Right lobe of liver (tissue), 6 donors: Measurements from ENCODE around the gene PLEKHG4B. TPM values are rescaled to one million over a fixed set of nuclear protein-coding genes. Genes with fewer than 3 reads are reported as not detected.
"Not testable (repeated sequence)": the region's sequence is repeated elsewhere in the genome, so short reads cannot be mapped to it uniquely, and the experiment has no call there.

Experiments
- ATAC-seq, 4 donors: fragments of 200-7000 bp; cut with Tn5 transposase; one replicate each; pipeline ENCODE4 v1.9.1; 2020; ENCODE audit warnings: mild to moderate bottlenecking in 4 of 4, moderate library complexity in 4 of 4
- DNase-seq, 3 donors: peaks; one replicate each; pipeline ENCODE4 v3.0.0-alpha.2; 2020
- H3K27ac ChIP-seq, 3 donors: fragments of 200-600 bp; one replicate each; pipeline ENCODE4 v1.8.0; 2022
- H3K27me3 ChIP-seq, 2 donors: fragments of 200-600 bp; one replicate each; pipeline ENCODE4 v1.8.0; 2022
- H3K36me3 ChIP-seq, 4 donors: fragments of 200-600 bp; sonication (generic) in 1 of 4; one replicate each; pipeline versions ENCODE4 v1.5.1 to v1.8.0; 2017 to 2022; ENCODE audit warnings: control low read depth in 1 of 4
- H3K4me1 ChIP-seq, 4 donors: fragments of 200-600 bp; sonication (generic) in 1 of 4; one replicate each; pipeline versions ENCODE4 v1.5.1 to v1.8.0; 2017 to 2022; ENCODE audit warnings: control low read depth in 1 of 4
- H3K4me3 ChIP-seq, 3 donors: fragments of 200-600 bp; one replicate each; pipeline ENCODE4 v1.8.0; 2022
- H3K9me3 ChIP-seq, 4 donors: fragments of 200-600 bp; sonication (generic) in 1 of 4; one replicate each; pipeline versions ENCODE4 v1.5.1 to v1.8.0; 2017 to 2022; ENCODE audit warnings: control low read depth in 1 of 4
- POLR2A ChIP-seq: fragments of 450-650 bp; IDR thresholded peaks from one replicate; pipeline ENCODE4 v1.6.1; 2017; ENCODE audit warnings: antibody characterized with exemption, mild to moderate bottlenecking
- WGBS: methylation state at CpG from one replicate; pipeline ENCODE4 v1.1.6; 2018; ENCODE audit warnings: low coverage, low lambda C conversion rate; ENCODE audit not compliant: insufficient coverage; ENCODE audit errors: missing lambda C conversion rate; 5-methylcytosine and 5-hydroxymethylcytosine counted together
- intact Hi-C, 2 donors: fragments of 100-400 bp; cut with DNase I; formaldehyde crosslinking; loops; one replicate each; pipeline versions ENCODE4 v1.11.2 to v1.14.1; 2022
- total RNA-seq, 6 experiments: library from RNA; depleted of rRNA in 2 of 6; stranded (reverse); fragments of >200 nt in 2 of 6; fragmentation: NEBNext Ultra II Directional in 3 of 6; extraction: Animal tissue kit (Norgen Biotek cat#: 25700) in 3 of 6; gene quantifications; one replicate each; pipeline versions ENCODE4 v1.1.0 to v1.2.4, GENCODE V29; 2016 to 2023
- TF ChIP-seq, protein P1 (sequence below), 4 donors: fragments of 200-600 bp in 3 of 4; fragments of 450-650 bp in 1 of 4; IDR thresholded peaks; one replicate each; pipeline versions ENCODE4 v1.5.1 to v1.8.0; 2016 to 2022; ENCODE audit warnings: antibody characterized with exemption in 4 of 4, mild to moderate bottlenecking in 2 of 4
- donor health status: DM: no; HTN: yes; CAD: no.
- donor health status: DM: no; HTN: no; CAD: no.
- donor health status: DM: no; HTN: no; CAD: no.
- donor health status: DM: no; HTN: yes; CAD: no.
- donor health status: DM: no; HTN: yes; CAD: no.

The PLEKHG4B gene
- total RNA-seq, 6 experiments from 2014 or later, result 0.13 to 0.18 TPM; not detected in 4

DNA sequence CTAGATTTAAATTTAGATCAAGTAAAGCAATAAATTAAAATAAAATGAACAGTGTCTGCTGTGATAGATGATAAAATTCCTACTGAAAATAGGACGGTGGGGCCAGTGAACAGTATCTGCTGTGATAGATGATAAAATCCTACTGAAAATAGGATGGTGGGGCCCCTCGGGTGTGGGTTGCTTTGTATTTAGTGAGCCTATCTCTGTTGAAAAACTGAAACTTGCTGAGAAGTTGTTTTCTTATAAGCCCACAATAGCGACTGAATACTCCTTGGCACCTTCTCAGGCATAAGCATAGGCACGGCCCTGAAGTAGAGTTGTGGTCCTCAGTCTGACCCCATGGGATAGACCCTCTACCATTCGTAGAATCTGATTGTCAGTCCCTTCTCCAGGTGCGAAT, 131.8 kb downstream of the PLEKHG4B start:
- Histone ChIP-seq H3K9me3 (no peaks in the 10 kb centered on the region), H3K4me3 (no peak overlapping the region), H3K27me3 (no peaks in the 10 kb centered on the region), H3K27ac (no peak overlapping the region), H3K36me3 (peaks cover 0 to 52% (median 16%) of the 10 kb centered on the region in 4 donors), H3K4me1 (peaks cover 0 to 32% (median 7%) of the 10 kb centered on the region in 4 donors)
- TF ChIP-seq, protein P1, sequence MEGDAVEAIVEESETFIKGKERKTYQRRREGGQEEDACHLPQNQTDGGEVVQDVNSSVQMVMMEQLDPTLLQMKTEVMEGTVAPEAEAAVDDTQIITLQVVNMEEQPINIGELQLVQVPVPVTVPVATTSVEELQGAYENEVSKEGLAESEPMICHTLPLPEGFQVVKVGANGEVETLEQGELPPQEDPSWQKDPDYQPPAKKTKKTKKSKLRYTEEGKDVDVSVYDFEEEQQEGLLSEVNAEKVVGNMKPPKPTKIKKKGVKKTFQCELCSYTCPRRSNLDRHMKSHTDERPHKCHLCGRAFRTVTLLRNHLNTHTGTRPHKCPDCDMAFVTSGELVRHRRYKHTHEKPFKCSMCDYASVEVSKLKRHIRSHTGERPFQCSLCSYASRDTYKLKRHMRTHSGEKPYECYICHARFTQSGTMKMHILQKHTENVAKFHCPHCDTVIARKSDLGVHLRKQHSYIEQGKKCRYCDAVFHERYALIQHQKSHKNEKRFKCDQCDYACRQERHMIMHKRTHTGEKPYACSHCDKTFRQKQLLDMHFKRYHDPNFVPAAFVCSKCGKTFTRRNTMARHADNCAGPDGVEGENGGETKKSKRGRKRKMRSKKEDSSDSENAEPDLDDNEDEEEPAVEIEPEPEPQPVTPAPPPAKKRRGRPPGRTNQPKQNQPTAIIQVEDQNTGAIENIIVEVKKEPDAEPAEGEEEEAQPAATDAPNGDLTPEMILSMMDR (IDR thresholded peaks at IDR 0.05), result no peak
- no peak for TF ChIP-seq POLR2A
- intact Hi-C loops, result no loop called here
- WGBS, result 70% methylated on average over 4 of the region's 6 CpGs
- ATAC-seq (no peak), DNase-seq (no peak)

DNA sequence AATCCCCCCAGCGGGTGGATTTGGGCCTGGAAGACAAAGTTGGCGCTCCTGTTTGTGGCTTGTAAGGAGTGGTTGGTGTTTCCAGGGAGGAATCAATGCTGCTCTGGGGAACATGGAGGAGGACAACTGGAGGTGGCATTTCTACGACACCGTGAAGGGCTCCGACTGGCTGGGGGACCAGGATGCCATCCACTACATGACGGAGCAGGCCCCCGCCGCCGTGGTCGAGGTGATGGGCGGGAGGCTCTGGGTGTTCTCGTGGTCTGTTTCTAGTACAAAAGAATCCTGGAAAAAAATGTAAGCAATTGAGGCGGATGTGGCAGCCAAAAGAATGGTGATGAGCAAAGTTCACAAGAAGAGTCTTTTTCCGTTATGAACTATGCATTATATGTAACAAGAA, 133.4 kb downstream of the PLEKHG4B start:
- intact Hi-C loops, result no loop called here
- WGBS, result 100% methylated on average over 2 of the region's 14 CpGs
- Histone ChIP-seq H3K4me3 (no peak overlapping the region), H3K4me1 (peaks cover 0 to 22% (median 4%) of the 10 kb centered on the region in 4 donors), H3K27ac (no peak overlapping the region), H3K27me3 (no peaks in the 10 kb centered on the region), H3K9me3 (no peaks in the 10 kb centered on the region), H3K36me3 (peaks cover 0 to 66% (median 21%) of the 10 kb centered on the region in 4 donors)
- TF ChIP-seq, protein P1 (IDR thresholded peaks at IDR 0.05), result no peak
- TF ChIP-seq POLR2A, result no peak
- ATAC-seq, result no peak
- no peak for DNase-seq

DNA sequence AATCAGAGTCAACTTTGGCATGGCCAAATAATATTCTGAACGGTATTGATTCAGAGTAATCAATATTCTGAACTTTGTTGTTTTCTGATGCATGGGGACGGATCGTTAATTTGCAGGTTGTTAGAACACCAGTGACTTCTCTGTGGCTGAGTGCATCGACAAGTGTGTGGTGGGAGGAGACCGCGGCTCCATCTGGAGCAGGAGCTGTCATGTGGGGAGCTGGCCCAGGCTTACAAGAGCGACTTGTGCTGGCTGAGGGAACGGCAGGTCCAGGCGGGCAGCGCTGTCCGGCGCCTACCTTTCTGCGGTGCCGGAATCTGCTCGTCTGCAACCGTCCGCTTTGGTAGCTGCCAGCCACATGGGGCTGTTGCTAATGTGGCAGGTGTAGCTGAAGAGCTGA, 135.4 kb downstream of the PLEKHG4B start:
- 77% methylated on average over 9 of the region's 17 CpGs for WGBS
- H3K27me3 ChIP-seq, H3K4me3 ChIP-seq, H3K4me1 ChIP-seq, intact Hi-C loops, ATAC-seq, DNase-seq, H3K27ac ChIP-seq, H3K9me3 ChIP-seq: not testable (repeated sequence)
- peaks cover 0 to 83% (median 21%) of the 10 kb centered on the region in 4 donors for H3K36me3 ChIP-seq

DNA sequence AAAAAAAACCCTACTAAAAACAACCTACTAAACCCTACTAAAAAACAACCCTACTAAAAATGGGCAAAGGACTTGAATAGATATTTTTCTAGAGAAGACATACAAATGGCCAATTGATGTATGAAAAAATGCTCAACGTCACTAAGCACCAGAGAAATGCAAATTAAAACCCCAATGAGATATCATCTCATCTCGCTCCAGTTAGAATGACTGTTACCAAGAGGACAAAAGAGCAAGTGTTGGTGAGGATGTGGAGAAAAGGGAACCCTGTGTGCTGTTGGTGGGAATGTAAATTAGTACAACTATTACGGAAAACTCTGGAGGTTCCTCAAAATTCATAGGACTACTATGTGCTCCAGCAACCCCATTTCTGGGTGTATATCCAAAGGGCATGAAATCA, 136.9 kb downstream of the PLEKHG4B start:
- 98% methylated on average over 3 of the region's 3 CpGs for WGBS
- no peak for ATAC-seq

DNA sequence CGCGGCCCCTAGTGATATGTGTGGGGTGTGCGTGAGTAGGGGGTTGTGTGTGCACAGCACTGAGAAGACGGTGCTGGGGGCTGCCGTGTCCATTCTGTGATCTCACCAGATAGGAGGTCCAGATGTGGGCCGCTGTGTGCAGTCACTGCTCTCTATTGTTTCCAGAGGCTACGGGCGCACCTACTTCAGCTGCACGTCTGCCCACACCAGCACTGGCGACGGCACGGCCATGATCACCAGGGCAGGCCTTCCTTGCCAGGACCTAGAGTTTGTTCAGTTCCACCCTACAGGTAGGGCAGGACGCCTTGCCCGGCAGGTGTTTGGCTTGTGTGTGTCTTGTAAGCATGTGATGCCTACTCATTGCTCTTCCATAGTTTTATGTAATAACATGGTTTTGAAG, 138.7 kb downstream of the PLEKHG4B start:
- intact Hi-C loops, result no loop called here
- Histone ChIP-seq H3K4me1 (no peaks in the 10 kb centered on the region), H3K27ac (no peak overlapping the region), H3K4me3 (no peak overlapping the region), H3K9me3 (no peaks in the 10 kb centered on the region), H3K36me3 (peaks cover 0 to 85% (median 28%) of the 10 kb centered on the region in 4 donors), H3K27me3 (no peaks in the 10 kb centered on the region)
- no peak for DNase-seq
- TF ChIP-seq, protein P1 (IDR thresholded peaks at IDR 0.05), result no peak
- no peak for TF ChIP-seq POLR2A
- WGBS, result no CpG with 5 or more reads among the region's 14 CpGs
- ATAC-seq, result peak in 1 of 4 donors; percentile 35

More for the DNA sequence above, 136.9 kb downstream of the PLEKHG4B start:
- intact Hi-C loops, result no loop called here
- Histone ChIP-seq H3K4me3 (no peak overlapping the region), H3K27me3 (no peaks in the 10 kb centered on the region), H3K36me3 (peaks cover 0 to 88% (median 24%) of the 10 kb centered on the region in 4 donors), H3K9me3 (no peaks in the 10 kb centered on the region), H3K27ac (no peak overlapping the region), H3K4me1 (no peaks in the 10 kb centered on the region)
- TF ChIP-seq, protein P1 (IDR thresholded peaks at IDR 0.05), result no peak
- no peak for TF ChIP-seq POLR2A
- no peak for DNase-seq
